ENCODE results near the gene RCN2. TPM values are rescaled to one million over a fixed set of nuclear protein-coding genes. Genes with fewer than 3 reads are reported as not detected.

RCN2 gene
- total and polyA plus RNA-seq, 2 of the 13 experiments (the other 11 are each of a cell fraction or from before 2014, with no cell fraction given), result 84.4 to 89.0 TPM

DNA sequence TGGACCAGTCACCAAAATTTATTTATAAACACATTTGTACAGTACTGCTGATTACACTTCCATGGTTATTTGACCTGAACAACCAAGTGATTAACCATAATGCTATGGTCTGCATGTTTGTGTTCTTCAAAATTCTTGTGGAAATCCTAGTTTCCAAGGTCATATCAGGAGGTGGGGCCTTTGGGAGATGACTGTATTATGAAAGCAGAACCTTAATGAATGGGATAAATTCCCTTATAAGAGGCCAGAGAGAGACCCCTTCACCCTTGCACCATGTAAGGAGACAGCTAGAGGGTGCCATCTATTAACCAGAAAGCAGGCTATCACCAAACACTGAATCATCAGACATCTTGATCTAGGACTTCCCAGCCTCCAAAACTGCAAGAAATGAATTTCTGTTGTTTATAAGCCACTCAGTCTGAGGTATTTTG lies 28.3 kb upstream of the RCN2 start:
- H2AFZ ChIP-seq (ENCODE audit: low read length), result no peak overlapping the region
- POLR2A ChIA-PET, result interaction anchor here (4.5 kb wide), 1 partner anchor 27 kb away, joined by 28 read pairs; the partner anchor contains the start of gene RCN2
- no peak for TF ChIP-seq ZC3H4 (CRISPR knock-in tag; IDR thresholded peaks at IDR 0.05; ENCODE audit: borderline replicate concordance)
- no peak for TF ChIP-seq ZSCAN30 (CRISPR knock-in tag; IDR thresholded peaks at IDR 0.05)
- peak; percentile 43 for TF ChIP-seq STAG1 (CRISPR knock-in tag; IDR thresholded peaks at IDR 0.05)
- TF ChIP-seq, protein P1, sequence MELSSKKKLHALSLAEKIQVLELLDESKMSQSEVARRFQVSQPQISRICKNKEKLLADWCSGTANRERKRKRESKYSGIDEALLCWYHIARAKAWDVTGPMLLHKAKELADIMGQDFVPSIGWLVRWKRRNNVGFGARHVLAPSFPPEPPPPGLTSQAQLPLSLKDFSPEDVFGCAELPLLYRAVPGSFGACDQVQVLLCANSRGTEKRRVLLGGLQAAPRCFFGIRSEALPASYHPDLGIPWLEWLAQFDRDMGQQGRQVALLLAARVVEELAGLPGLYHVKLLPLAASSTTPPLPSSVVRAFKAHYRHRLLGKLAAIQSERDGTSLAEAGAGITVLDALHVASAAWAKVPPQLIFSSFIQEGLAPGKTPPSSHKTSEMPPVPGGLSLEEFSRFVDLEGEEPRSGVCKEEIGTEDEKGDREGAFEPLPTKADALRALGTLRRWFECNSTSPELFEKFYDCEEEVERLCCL (CRISPR knock-in tag; IDR thresholded peaks at IDR 0.05; ENCODE audit: borderline replicate concordance), result no peak
- TF ChIP-seq POLR2AphosphoS2 (IDR thresholded peaks at IDR 0.05; ENCODE audit: low read depth, low read length), result no peak
- TF ChIP-seq, protein P2, sequence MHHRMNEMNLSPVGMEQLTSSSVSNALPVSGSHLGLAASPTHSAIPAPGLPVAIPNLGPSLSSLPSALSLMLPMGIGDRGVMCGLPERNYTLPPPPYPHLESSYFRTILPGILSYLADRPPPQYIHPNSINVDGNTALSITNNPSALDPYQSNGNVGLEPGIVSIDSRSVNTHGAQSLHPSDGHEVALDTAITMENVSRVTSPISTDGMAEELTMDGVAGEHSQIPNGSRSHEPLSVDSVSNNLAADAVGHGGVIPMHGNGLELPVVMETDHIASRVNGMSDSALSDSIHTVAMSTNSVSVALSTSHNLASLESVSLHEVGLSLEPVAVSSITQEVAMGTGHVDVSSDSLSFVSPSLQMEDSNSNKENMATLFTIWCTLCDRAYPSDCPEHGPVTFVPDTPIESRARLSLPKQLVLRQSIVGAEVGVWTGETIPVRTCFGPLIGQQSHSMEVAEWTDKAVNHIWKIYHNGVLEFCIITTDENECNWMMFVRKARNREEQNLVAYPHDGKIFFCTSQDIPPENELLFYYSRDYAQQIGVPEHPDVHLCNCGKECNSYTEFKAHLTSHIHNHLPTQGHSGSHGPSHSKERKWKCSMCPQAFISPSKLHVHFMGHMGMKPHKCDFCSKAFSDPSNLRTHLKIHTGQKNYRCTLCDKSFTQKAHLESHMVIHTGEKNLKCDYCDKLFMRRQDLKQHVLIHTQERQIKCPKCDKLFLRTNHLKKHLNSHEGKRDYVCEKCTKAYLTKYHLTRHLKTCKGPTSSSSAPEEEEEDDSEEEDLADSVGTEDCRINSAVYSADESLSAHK (CRISPR knock-in tag; IDR thresholded peaks at IDR 0.05; ENCODE audit: borderline replicate concordance), result no peak
- TF ChIP-seq, protein P3, sequence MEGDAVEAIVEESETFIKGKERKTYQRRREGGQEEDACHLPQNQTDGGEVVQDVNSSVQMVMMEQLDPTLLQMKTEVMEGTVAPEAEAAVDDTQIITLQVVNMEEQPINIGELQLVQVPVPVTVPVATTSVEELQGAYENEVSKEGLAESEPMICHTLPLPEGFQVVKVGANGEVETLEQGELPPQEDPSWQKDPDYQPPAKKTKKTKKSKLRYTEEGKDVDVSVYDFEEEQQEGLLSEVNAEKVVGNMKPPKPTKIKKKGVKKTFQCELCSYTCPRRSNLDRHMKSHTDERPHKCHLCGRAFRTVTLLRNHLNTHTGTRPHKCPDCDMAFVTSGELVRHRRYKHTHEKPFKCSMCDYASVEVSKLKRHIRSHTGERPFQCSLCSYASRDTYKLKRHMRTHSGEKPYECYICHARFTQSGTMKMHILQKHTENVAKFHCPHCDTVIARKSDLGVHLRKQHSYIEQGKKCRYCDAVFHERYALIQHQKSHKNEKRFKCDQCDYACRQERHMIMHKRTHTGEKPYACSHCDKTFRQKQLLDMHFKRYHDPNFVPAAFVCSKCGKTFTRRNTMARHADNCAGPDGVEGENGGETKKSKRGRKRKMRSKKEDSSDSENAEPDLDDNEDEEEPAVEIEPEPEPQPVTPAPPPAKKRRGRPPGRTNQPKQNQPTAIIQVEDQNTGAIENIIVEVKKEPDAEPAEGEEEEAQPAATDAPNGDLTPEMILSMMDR (CRISPR knock-in tag; IDR thresholded peaks at IDR 0.05), result peak; percentile 49
- no peak for TF ChIP-seq THAP11 (CRISPR knock-in tag; IDR thresholded peaks at IDR 0.05)
- TF ChIP-seq, protein P4, sequence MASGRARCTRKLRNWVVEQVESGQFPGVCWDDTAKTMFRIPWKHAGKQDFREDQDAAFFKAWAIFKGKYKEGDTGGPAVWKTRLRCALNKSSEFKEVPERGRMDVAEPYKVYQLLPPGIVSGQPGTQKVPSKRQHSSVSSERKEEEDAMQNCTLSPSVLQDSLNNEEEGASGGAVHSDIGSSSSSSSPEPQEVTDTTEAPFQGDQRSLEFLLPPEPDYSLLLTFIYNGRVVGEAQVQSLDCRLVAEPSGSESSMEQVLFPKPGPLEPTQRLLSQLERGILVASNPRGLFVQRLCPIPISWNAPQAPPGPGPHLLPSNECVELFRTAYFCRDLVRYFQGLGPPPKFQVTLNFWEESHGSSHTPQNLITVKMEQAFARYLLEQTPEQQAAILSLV (CRISPR knock-in tag; IDR thresholded peaks at IDR 0.05; ENCODE audit: borderline replicate concordance), result no peak
- peak; percentile 10; the same call in 1 of the 2 replicates for TF ChIP-seq SAP130 (CRISPR knock-in tag; IDR thresholded peaks at IDR 0.05; ENCODE audit: low read depth)
- no peak overlapping the region for H3K27ac ChIP-seq (ENCODE audit: extremely low read length, insufficient read depth, low read length)
- DNase-seq (ENCODE audit: low spot score), result peak; percentile 27
- H3K36me3 ChIP-seq (replicated peaks in 1 of 2; ENCODE audit: control insufficient read depth in 1 of 2, insufficient read depth in 2 of 2, low read length in 2 of 2), result no peaks in the 10 kb centered on the region
- H3K4me3 ChIP-seq (replicated peaks in 1 of 3; ENCODE audit: insufficient read depth in 1 of 3, low read depth in 2 of 3, low read length in 3 of 3), result peak overlapping the region in 1 of 3 experiments; percentile 81; a peak in 1 of 6 replicates
- BruUV-seq (replicated peaks), result no TSS peak
- CTCF ChIA-PET (ENCODE audit: low intra/inter-chr PET ratio, low total read pairs), result no interaction called here
- peaks cover 52% of the 10 kb centered on the region for H3K4me1 ChIP-seq (ENCODE audit: insufficient read depth, low read length)
- ATAC-seq, result peak; percentile 29; the same call in 1 of the 3 replicates
- no peaks in the 10 kb centered on the region for H4K20me1 ChIP-seq (ENCODE audit: insufficient read depth, low read length)
- intact Hi-C loops (cut with micrococcal nuclease; ENCODE audit: unreplicated experiment), result loop anchor here (5.0 kb wide), 1 partner anchor 129 kb away; no protein-coding TSS in a partner anchor
- peak; percentile 63 for FAIRE-seq
- no peaks in the 10 kb centered on the region for H3K27me3 ChIP-seq (ENCODE audit: control insufficient read depth in 1 of 2, insufficient read depth in 2 of 2, low read length in 2 of 2)
- in situ Hi-C loops (cut with HindIII; ENCODE audit: extremely low pct_ligation_motif_present, low pct_unique_long_range_greater_than_20kb), result loop anchor here (10.0 kb wide), 1 partner anchor 132 kb away; no protein-coding TSS in a partner anchor
- peaks cover 5% of the 10 kb centered on the region for H3K79me2 ChIP-seq (ENCODE audit: insufficient read depth, low read length)
- no peaks in the 10 kb centered on the region for H3K9me3 ChIP-seq (ENCODE audit: low read length)
- no peak overlapping the region for H3K9ac ChIP-seq (ENCODE audit: insufficient read depth, low read depth, low read length)
- H3K4me2 ChIP-seq (ENCODE audit: low read depth, low read length), result peak overlapping the region; percentile 98
